ENCODE measurements around the gene GPC5. TPM values are rescaled to one million over a fixed set of nuclear protein-coding genes. Genes with fewer than 3 reads are reported as not detected.

GPC5 gene
- total and polyA plus RNA-seq, 9 of the 15 experiments (the other 6 are each of a cell fraction or from before 2014, with no cell fraction given): 0.18 to 0.27 TPM; not detected in 7

GRCh38 chr13:91668866-91669495 is 270.6 kb downstream of the GPC5 start:
- no TSS peak for BruUV-seq (replicated peaks)
- Histone ChIP-seq H3K9me3 (replicated peaks; ENCODE audit: control insufficient read depth, insufficient read depth, low read depth, low read length) (no peaks in the 10 kb centered on the region; the same call in 1 of the 2 replicates), H3K36me3 (ENCODE audit: control insufficient read depth, insufficient read depth, low read length) (no peaks in the 10 kb centered on the region), H4K20me1 (replicated peaks; ENCODE audit: control insufficient read depth, insufficient read depth, low read length) (no peaks in the 10 kb centered on the region), H3K9me1 (ENCODE audit: control insufficient read depth, insufficient read depth, low read length) (no peaks in the 10 kb centered on the region), H2AFZ (ENCODE audit: low read depth, low read length) (no peak overlapping the region), H3K4me1 (replicated peaks in 1 of 2; ENCODE audit: control insufficient read depth in 2 of 2, insufficient read depth in 2 of 2, low read length in 2 of 2) (no peaks in the 10 kb centered on the region), H3K27ac (ENCODE audit: extremely low read depth, low read depth, low read length) (no peak overlapping the region), H3K9ac (ENCODE audit: insufficient read depth in 1 of 2, low read depth in 2 of 2, low read length in 2 of 2) (no peak overlapping the region), H3K27me3 (ENCODE audit: control insufficient read depth in 2 of 2, insufficient read depth in 2 of 2, low read length in 2 of 2) (no peaks in the 10 kb centered on the region), H3K79me2 (ENCODE audit: control insufficient read depth, insufficient read depth, low read length) (no peaks in the 10 kb centered on the region), H3K4me3 (no peak overlapping the region), H3K4me2 (ENCODE audit: insufficient read depth, low read length) (no peak overlapping the region)
- no peak for FAIRE-seq
- ChIA-PET POLR2A (interaction anchor here (1.1 kb wide), 1 partner anchor 10 kb away, joined by 3 read pairs; no protein-coding TSS in a partner anchor), CTCF (ENCODE audit: low intra/inter-chr PET ratio) (no interaction called here)
- no peak for DNase-seq (ENCODE audit: extremely low read depth in 1 of 4, low spot score in 3 of 4)
- intact Hi-C loops (cut with micrococcal nuclease) (no loop called here), in situ Hi-C loops (cut with MboI) (no loop called here)
- ATAC-seq: no peak
- WGBS (ENCODE audit: insufficient coverage, low coverage, missing lambda C conversion rate): 0% methylated on average over 5 of the region's 5 CpGs
- TF ChIP-seq, protein P1, sequence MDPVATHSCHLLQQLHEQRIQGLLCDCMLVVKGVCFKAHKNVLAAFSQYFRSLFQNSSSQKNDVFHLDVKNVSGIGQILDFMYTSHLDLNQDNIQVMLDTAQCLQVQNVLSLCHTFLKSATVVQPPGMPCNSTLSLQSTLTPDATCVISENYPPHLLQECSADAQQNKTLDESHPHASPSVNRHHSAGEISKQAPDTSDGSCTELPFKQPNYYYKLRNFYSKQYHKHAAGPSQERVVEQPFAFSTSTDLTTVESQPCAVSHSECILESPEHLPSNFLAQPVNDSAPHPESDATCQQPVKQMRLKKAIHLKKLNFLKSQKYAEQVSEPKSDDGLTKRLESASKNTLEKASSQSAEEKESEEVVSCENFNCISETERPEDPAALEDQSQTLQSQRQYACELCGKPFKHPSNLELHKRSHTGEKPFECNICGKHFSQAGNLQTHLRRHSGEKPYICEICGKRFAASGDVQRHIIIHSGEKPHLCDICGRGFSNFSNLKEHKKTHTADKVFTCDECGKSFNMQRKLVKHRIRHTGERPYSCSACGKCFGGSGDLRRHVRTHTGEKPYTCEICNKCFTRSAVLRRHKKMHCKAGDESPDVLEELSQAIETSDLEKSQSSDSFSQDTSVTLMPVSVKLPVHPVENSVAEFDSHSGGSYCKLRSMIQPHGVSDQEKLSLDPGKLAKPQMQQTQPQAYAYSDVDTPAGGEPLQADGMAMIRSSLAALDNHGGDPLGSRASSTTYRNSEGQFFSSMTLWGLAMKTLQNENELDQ (CRISPR knock-in tag; IDR thresholded peaks at IDR 0.05; ENCODE audit: borderline replicate concordance): no peak
- TF ChIP-seq SMAD3 (CRISPR knock-in tag; conservative IDR thresholded peaks at IDR 0.05) (no peak), YY1 (IDR thresholded peaks at IDR 0.05; ENCODE audit: borderline replicate concordance in 1 of 3, control insufficient read depth in 1 of 3, extremely low read depth in 1 of 3, insufficient read depth in 3 of 3, insufficient read length in 1 of 3, insufficient replicate concordance in 2 of 3, low read depth in 1 of 3, low read length in 2 of 3) (no peak), RNF2 (IDR thresholded peaks at IDR 0.05) (no peak), BRD9 (IDR thresholded peaks at IDR 0.05; ENCODE audit: low read depth, partially characterized antibody) (no peak), RAD21 (CRISPR knock-in tag; conservative IDR thresholded peaks at IDR 0.05 in 1 of 2, IDR thresholded peaks at IDR 0.05 in 1 of 2) (0 out of 4 replicates have a peak, but pooled peaks of 1 of the 2 experiments have one; percentile 8), CLOCK (CRISPR knock-in tag; IDR thresholded peaks at IDR 0.05; ENCODE audit: borderline replicate concordance) (no peak), LEF1 (IDR thresholded peaks at IDR 0.05) (no peak), ZNF316 (IDR thresholded peaks at IDR 0.05) (no peak)
- TF ChIP-seq, protein P2, sequence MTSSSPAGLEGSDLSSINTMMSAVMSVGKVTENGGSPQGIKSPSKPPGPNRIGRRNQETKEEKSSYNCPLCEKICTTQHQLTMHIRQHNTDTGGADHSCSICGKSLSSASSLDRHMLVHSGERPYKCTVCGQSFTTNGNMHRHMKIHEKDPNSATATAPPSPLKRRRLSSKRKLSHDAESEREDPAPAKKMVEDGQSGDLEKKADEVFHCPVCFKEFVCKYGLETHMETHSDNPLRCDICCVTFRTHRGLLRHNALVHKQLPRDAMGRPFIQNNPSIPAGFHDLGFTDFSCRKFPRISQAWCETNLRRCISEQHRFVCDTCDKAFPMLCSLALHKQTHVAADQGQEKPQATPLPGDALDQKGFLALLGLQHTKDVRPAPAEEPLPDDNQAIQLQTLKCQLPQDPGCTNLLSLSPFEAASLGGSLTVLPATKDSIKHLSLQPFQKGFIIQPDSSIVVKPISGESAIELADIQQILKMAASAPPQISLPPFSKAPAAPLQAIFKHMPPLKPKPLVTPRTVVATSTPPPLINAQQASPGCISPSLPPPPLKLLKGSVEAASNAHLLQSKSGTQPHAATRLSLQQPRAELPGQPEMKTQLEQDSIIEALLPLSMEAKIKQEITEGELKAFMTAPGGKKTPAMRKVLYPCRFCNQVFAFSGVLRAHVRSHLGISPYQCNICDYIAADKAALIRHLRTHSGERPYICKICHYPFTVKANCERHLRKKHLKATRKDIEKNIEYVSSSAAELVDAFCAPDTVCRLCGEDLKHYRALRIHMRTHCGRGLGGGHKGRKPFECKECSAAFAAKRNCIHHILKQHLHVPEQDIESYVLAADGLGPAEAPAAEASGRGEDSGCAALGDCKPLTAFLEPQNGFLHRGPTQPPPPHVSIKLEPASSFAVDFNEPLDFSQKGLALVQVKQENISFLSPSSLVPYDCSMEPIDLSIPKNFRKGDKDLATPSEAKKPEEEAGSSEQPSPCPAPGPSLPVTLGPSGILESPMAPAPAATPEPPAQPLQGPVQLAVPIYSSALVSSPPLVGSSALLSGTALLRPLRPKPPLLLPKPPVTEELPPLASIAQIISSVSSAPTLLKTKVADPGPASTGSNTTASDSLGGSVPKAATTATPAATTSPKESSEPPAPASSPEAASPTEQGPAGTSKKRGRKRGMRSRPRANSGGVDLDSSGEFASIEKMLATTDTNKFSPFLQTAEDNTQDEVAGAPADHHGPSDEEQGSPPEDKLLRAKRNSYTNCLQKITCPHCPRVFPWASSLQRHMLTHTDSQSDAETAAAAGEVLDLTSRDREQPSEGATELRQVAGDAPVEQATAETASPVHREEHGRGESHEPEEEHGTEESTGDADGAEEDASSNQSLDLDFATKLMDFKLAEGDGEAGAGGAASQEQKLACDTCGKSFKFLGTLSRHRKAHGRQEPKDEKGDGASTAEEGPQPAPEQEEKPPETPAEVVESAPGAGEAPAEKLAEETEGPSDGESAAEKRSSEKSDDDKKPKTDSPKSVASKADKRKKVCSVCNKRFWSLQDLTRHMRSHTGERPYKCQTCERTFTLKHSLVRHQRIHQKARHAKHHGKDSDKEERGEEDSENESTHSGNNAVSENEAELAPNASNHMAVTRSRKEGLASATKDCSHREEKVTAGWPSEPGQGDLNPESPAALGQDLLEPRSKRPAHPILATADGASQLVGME (CRISPR knock-in tag; IDR thresholded peaks at IDR 0.05): no peak
